ENCODE measurements around the gene VILL.

Gene VILL

GRCh38 chr3:38047896-38048295, 57.3 kb downstream of the VILL start:
- TF ChIP-seq RAD21 (IDR thresholded peaks at IDR 0.05; ENCODE audit: low read depth) (no peak), FOXM1 (IDR thresholded peaks at IDR 0.05; ENCODE audit: borderline replicate concordance, low read depth) (no peak), EP300 (IDR thresholded peaks at IDR 0.05; ENCODE audit: borderline replicate concordance) (no peak), TCF12 (IDR thresholded peaks at IDR 0.05; ENCODE audit: low read depth) (no peak), USF1 (IDR thresholded peaks at IDR 0.05) (no peak), TAF1 (IDR thresholded peaks at IDR 0.05; ENCODE audit: low read depth) (no peak), REST (IDR thresholded peaks at IDR 0.05; ENCODE audit: low read depth) (no peak), TEAD4 (IDR thresholded peaks at IDR 0.05) (no peak), MAX (IDR thresholded peaks at IDR 0.05) (no peak), CEBPB (IDR thresholded peaks at IDR 0.05) (no peak), ZBTB7A (IDR thresholded peaks at IDR 0.05; ENCODE audit: low read depth) (no peak), EGR1 (IDR thresholded peaks at IDR 0.05) (no peak), CREB1 (IDR thresholded peaks at IDR 0.05; ENCODE audit: low read depth) (no peak), YY1 (IDR thresholded peaks at IDR 0.05; ENCODE audit: low read depth) (no peak)

- TF ChIP-seq RAD21 (IDR thresholded peaks at IDR 0.05; ENCODE audit: low read depth), result no peak
- TF ChIP-seq CREB1 (IDR thresholded peaks at IDR 0.05; ENCODE audit: low read depth), result no peak
- TF ChIP-seq FOXM1 (IDR thresholded peaks at IDR 0.05; ENCODE audit: borderline replicate concordance, low read depth), result no peak
- no peak for TF ChIP-seq TAF1 (IDR thresholded peaks at IDR 0.05; ENCODE audit: low read depth)
- no peak for TF ChIP-seq EGR1 (IDR thresholded peaks at IDR 0.05)
- TF ChIP-seq NFIC (IDR thresholded peaks at IDR 0.05), result no peak
- TF ChIP-seq ZBTB7A (IDR thresholded peaks at IDR 0.05; ENCODE audit: low read depth), result no peak
- TF ChIP-seq MAX (IDR thresholded peaks at IDR 0.05), result no peak
- TF ChIP-seq USF1 (IDR thresholded peaks at IDR 0.05), result no peak
- TF ChIP-seq REST (IDR thresholded peaks at IDR 0.05; ENCODE audit: low read depth), result no peak
- no peak for TF ChIP-seq TCF12 (IDR thresholded peaks at IDR 0.05; ENCODE audit: low read depth)
- TF ChIP-seq YY1 (IDR thresholded peaks at IDR 0.05; ENCODE audit: low read depth), result no peak
- TF ChIP-seq TEAD4 (IDR thresholded peaks at IDR 0.05), result no peak
- no peak for TF ChIP-seq EP300 (IDR thresholded peaks at IDR 0.05; ENCODE audit: borderline replicate concordance)
Measured at GRCh38 chr3:38049358-38050126, 59.0 kb downstream of the VILL start.

- TF ChIP-seq MAX (IDR thresholded peaks at IDR 0.05) (no peak), FOXM1 (IDR thresholded peaks at IDR 0.05; ENCODE audit: borderline replicate concordance, low read depth) (no peak), EP300 (IDR thresholded peaks at IDR 0.05; ENCODE audit: borderline replicate concordance) (no peak), EGR1 (IDR thresholded peaks at IDR 0.05) (no peak), TCF12 (IDR thresholded peaks at IDR 0.05; ENCODE audit: low read depth) (no peak), NFIC (IDR thresholded peaks at IDR 0.05) (no peak), REST (IDR thresholded peaks at IDR 0.05; ENCODE audit: low read depth) (no peak), CEBPB (IDR thresholded peaks at IDR 0.05) (no peak), RAD21 (IDR thresholded peaks at IDR 0.05; ENCODE audit: low read depth) (no peak), USF1 (IDR thresholded peaks at IDR 0.05) (no peak), TEAD4 (IDR thresholded peaks at IDR 0.05) (no peak), CREB1 (IDR thresholded peaks at IDR 0.05; ENCODE audit: low read depth) (no peak), ZBTB7A (IDR thresholded peaks at IDR 0.05; ENCODE audit: low read depth) (no peak), YY1 (IDR thresholded peaks at IDR 0.05; ENCODE audit: low read depth) (no peak), TAF1 (IDR thresholded peaks at IDR 0.05; ENCODE audit: low read depth) (no peak)
Measured at GRCh38 chr3:38051131-38051530, 60.5 kb downstream of the VILL start.
